ENCODE results near the gene SLC13A1. TPM values are rescaled to one million over a fixed set of nuclear protein-coding genes. Genes with fewer than 3 reads are reported as not detected.

Gene SLC13A1
- total RNA-seq = 0.05 TPM in 1 of 2 replicates, not detected in the other

GRCh38 chr7:123199883-123200282, at the start of gene SLC13A1:
Gene SLC13A1 (minus strand): TSS chr7:123199969. CDS start chr7:123199946, 23 bp downstream.
- ATAC-seq (ENCODE audit: low read depth) (no peak), DNase-seq (no peak)
- Mint-ChIP-seq H3K27me3 (no peaks in the 10 kb centered on the region), H3K9me3 (no peaks in the 10 kb centered on the region), H3K4me3 (no peak within 1 kb of the TSS), H3K4me1 (no peaks in the 10 kb centered on the region), H3K27ac (no peak within 1 kb of the TSS), H3K36me3 (ENCODE audit: low read depth) (no peaks in the 10 kb centered on the region)
- no peak for TF ChIP-seq CTCF (IDR thresholded peaks at IDR 0.05)
- ChIA-PET CTCF (no interaction called here), POLR2A (no interaction called here)
- intact Hi-C loops (cut with micrococcal nuclease) = no loop called here

GRCh38 chr7:123244768-123245167, 45.0 kb upstream of the SLC13A1 start:
- H3K36me3 Mint-ChIP-seq (ENCODE audit: low read depth) = no peaks in the 10 kb centered on the region
- intact Hi-C loops (cut with micrococcal nuclease) = no loop called here
- ATAC-seq (ENCODE audit: low read depth) (no peak), DNase-seq (no peak)
- CTCF ChIA-PET = no interaction called here
- H3K4me1 Mint-ChIP-seq = no peaks in the 10 kb centered on the region
- H3K27me3 Mint-ChIP-seq = no peaks in the 10 kb centered on the region
- H3K9me3 Mint-ChIP-seq = peaks cover 2% of the 10 kb centered on the region
- TF ChIP-seq CTCF (IDR thresholded peaks at IDR 0.05) = no peak
- H3K4me3 Mint-ChIP-seq = no peak overlapping the region
- no peak overlapping the region for H3K27ac Mint-ChIP-seq
- POLR2A ChIA-PET = no interaction called here

- Mint-ChIP-seq H3K27ac (no peak overlapping the region), H3K4me1 (no peaks in the 10 kb centered on the region), H3K36me3 (ENCODE audit: low read depth) (no peaks in the 10 kb centered on the region), H3K27me3 (no peaks in the 10 kb centered on the region), H3K4me3 (no peak overlapping the region), H3K9me3 (no peaks in the 10 kb centered on the region)
- no peak for ATAC-seq (ENCODE audit: low read depth)
- intact Hi-C loops (cut with micrococcal nuclease) = no loop called here
- POLR2A ChIA-PET = no interaction called here
- no peak for DNase-seq
- no peak for TF ChIP-seq CTCF (IDR thresholded peaks at IDR 0.05)
- CTCF ChIA-PET = no interaction called here
Measured at GRCh38 chr7:123242467-123243092, 42.8 kb upstream of the SLC13A1 start.

GRCh38 chr7:123241809-123242208, 42.0 kb upstream of the SLC13A1 start:
- H3K9me3 Mint-ChIP-seq = no peaks in the 10 kb centered on the region
- no peak overlapping the region for H3K4me3 Mint-ChIP-seq
- no peak overlapping the region for H3K27ac Mint-ChIP-seq
- DNase-seq = no peak
- no peak for ATAC-seq (ENCODE audit: low read depth)
- no peaks in the 10 kb centered on the region for H3K27me3 Mint-ChIP-seq
- ChIA-PET POLR2A (no interaction called here), CTCF (no interaction called here)
- no peaks in the 10 kb centered on the region for H3K4me1 Mint-ChIP-seq
- intact Hi-C loops (cut with micrococcal nuclease) = no loop called here
- no peak for TF ChIP-seq CTCF (IDR thresholded peaks at IDR 0.05)
- H3K36me3 Mint-ChIP-seq (ENCODE audit: low read depth) = no peaks in the 10 kb centered on the region

- POLR2A ChIA-PET = no interaction called here
- DNase-seq (no peak), ATAC-seq (ENCODE audit: low read depth) (no peak)
- Mint-ChIP-seq H3K9me3 (peaks cover 9% of the 10 kb centered on the region), H3K27ac (no peak overlapping the region), H3K36me3 (ENCODE audit: low read depth) (no peaks in the 10 kb centered on the region), H3K4me3 (no peak overlapping the region), H3K27me3 (no peaks in the 10 kb centered on the region), H3K4me1 (no peaks in the 10 kb centered on the region)
- CTCF ChIA-PET = no interaction called here
- TF ChIP-seq CTCF (IDR thresholded peaks at IDR 0.05) = no peak
- intact Hi-C loops (cut with micrococcal nuclease) = no loop called here
Measured at GRCh38 chr7:123231021-123232000, 31.5 kb upstream of the SLC13A1 start.

Data from activated B cell treated with CpG ODN at 0.5 μM for 24 hours (primary cell).